ENCODE measurements around the gene PRR5L.

Gene PRR5L

GRCh38 chr11:36295926-36296325 lies at the start of gene PRR5L:
TSS of gene PRR5L (plus strand) at chr11:36296288. CDS start at chr11:36401122, 104,834 bp downstream.
- DNase-seq (ENCODE audit: low spot score): no peak

- DNase-seq (ENCODE audit: low spot score): no peak
Observed at GRCh38 chr11:36247493-36247892, 48.6 kb upstream of the PRR5L start.

- no peak for DNase-seq (ENCODE audit: low spot score)
Observed at GRCh38 chr11:36248436-36248835, 47.7 kb upstream of the PRR5L start.

- no peak for DNase-seq (ENCODE audit: low spot score)
Observed at GRCh38 chr11:36249246-36249645, 46.8 kb upstream of the PRR5L start.

- no peak for DNase-seq (ENCODE audit: low spot score)
Observed at GRCh38 chr11:36251823-36252222, 44.3 kb upstream of the PRR5L start.

GRCh38 chr11:36253238-36253637 lies 42.9 kb upstream of the PRR5L start:
- no peak for DNase-seq (ENCODE audit: low spot score)

- DNase-seq (ENCODE audit: low spot score): no peak
Observed at GRCh38 chr11:36254713-36255112, 41.4 kb upstream of the PRR5L start.

- DNase-seq (ENCODE audit: low spot score): no peak
Observed at GRCh38 chr11:36257351-36257750, 38.7 kb upstream of the PRR5L start.

GRCh38 chr11:36258730-36259360 lies 37.2 kb upstream of the PRR5L start:
- peak; percentile 47 for DNase-seq (ENCODE audit: low spot score)

GRCh38 chr11:36261094-36261493 lies 35.0 kb upstream of the PRR5L start:
- DNase-seq (ENCODE audit: low spot score): no peak

- DNase-seq (ENCODE audit: low spot score): no peak
Observed at GRCh38 chr11:36264011-36264972, 31.8 kb upstream of the PRR5L start.

GRCh38 chr11:36264973-36265344 lies 31.1 kb upstream of the PRR5L start:
- DNase-seq (ENCODE audit: low spot score): no peak

- peak; percentile 59 for DNase-seq (ENCODE audit: low spot score)
Observed at GRCh38 chr11:36265793-36266628, 30.1 kb upstream of the PRR5L start.

GRCh38 chr11:36266767-36267166 lies 29.3 kb upstream of the PRR5L start:
- no peak for DNase-seq (ENCODE audit: low spot score)

- no peak for DNase-seq (ENCODE audit: low spot score)
Observed at GRCh38 chr11:36268337-36268985, 27.6 kb upstream of the PRR5L start.

GRCh38 chr11:36270701-36271100 lies 25.4 kb upstream of the PRR5L start:
- no peak for DNase-seq (ENCODE audit: low spot score)

GRCh38 chr11:36271794-36272407 lies 24.2 kb upstream of the PRR5L start:
- DNase-seq (ENCODE audit: low spot score): no peak

GRCh38 chr11:36273110-36273509 lies 23.0 kb upstream of the PRR5L start:
- DNase-seq (ENCODE audit: low spot score): no peak

GRCh38 chr11:36274414-36274813 lies 21.7 kb upstream of the PRR5L start:
- no peak for DNase-seq (ENCODE audit: low spot score)

GRCh38 chr11:36278531-36279282 lies 17.4 kb upstream of the PRR5L start:
- no peak for DNase-seq (ENCODE audit: low spot score)

GRCh38 chr11:36280531-36280930 lies 15.6 kb upstream of the PRR5L start:
- DNase-seq (ENCODE audit: low spot score): no peak

Data from NAMALWA (cell line).